Upper lobe of left lung (tissue), 4 donors: ENCODE data around the gene PRIM2.
"Not testable (repeated sequence)": the region's sequence is repeated elsewhere in the genome, so short reads cannot be mapped to it uniquely, and the experiment has no call there.

Experiments used
- CTCF ChIP-seq, 6 experiments: fragments of 450-650 bp in 4 of 6; fragments of 200-600 bp in 2 of 6; sonication (generic) in 2 of 6; IDR thresholded peaks; one replicate each; pipeline ENCODE4 v1.5.1; 2016 to 2019; ENCODE audit warnings: antibody characterized with exemption in 6 of 6
- POLR2AphosphoS5 ChIP-seq, 2 donors: sonication (generic); formaldehyde crosslinking; IDR thresholded peaks; one replicate each; pipeline ENCODE4 v1.5.1; 2017; ENCODE audit warnings: antibody characterized with exemption in 2 of 2

GRCh38 chr6:57496251-57496650 is 178.8 kb downstream of the PRIM2 start:
- not testable (repeated sequence) for TF ChIP-seq CTCF, POLR2AphosphoS5 (IDR thresholded peaks at IDR 0.05)
